Fibroblast of skin of abdomen (primary cell): ENCODE measurements around the gene SELENOW.
"Not testable (repeated sequence)": the region's sequence is repeated elsewhere in the genome, so short reads cannot be mapped to it uniquely, and the experiment has no call there.

Experiments
- DNase-seq: peaks from one replicate; pipeline ENCODE4 v3.0.0-alpha.2; 2013

SELENOW gene

GRCh38 chr19:47756953-47757608, 21.4 kb upstream of the SELENOW start:
- no peak for DNase-seq

GRCh38 chr19:47757617-47758442, 20.7 kb upstream of the SELENOW start:
- DNase-seq = no peak

- DNase-seq = no peak
These were observed 20.1 kb upstream of the SELENOW start for GRCh38 chr19:47758443-47758804.

GRCh38 chr19:47760632-47760999, 17.9 kb upstream of the SELENOW start:
- DNase-seq = no peak

- no peak for DNase-seq
These were observed 16.9 kb upstream of the SELENOW start for GRCh38 chr19:47761566-47761965.

- DNase-seq = no peak
These were observed 16.4 kb upstream of the SELENOW start for GRCh38 chr19:47762151-47762550.

GRCh38 chr19:47762615-47763308, 15.7 kb upstream of the SELENOW start:
- no peak for DNase-seq

GRCh38 chr19:47764705-47765104, 13.8 kb upstream of the SELENOW start:
- DNase-seq = not testable (repeated sequence)

GRCh38 chr19:47765523-47766358, 12.8 kb upstream of the SELENOW start:
- DNase-seq = peak; percentile 54

GRCh38 chr19:47766359-47766620, 12.2 kb upstream of the SELENOW start:
- no peak for DNase-seq

GRCh38 chr19:47766670-47767069, 11.8 kb upstream of the SELENOW start:
- DNase-seq = peak; percentile 20

GRCh38 chr19:47767349-47767748, 11.2 kb upstream of the SELENOW start:
- DNase-seq = no peak

- no peak for DNase-seq
These were observed 9.9 kb upstream of the SELENOW start for GRCh38 chr19:47768604-47769003.

- no peak for DNase-seq
These were observed 9.0 kb upstream of the SELENOW start for GRCh38 chr19:47769534-47769933.

GRCh38 chr19:47771291-47771690, 7.2 kb upstream of the SELENOW start:
- DNase-seq = not testable (repeated sequence)

- no peak for DNase-seq
These were observed 1.9 kb upstream of the SELENOW start for GRCh38 chr19:47776568-47776967.

- DNase-seq = not testable (repeated sequence)
These were observed 1.1 kb upstream of the SELENOW start for GRCh38 chr19:47777245-47778048.

GRCh38 chr19:47778954-47779351, 450 bp downstream of the SELENOW start:
- DNase-seq = no peak

GRCh38 chr19:47779524-47780214, 1.2 kb downstream of the SELENOW start:
- peak; percentile 20 for DNase-seq

- DNase-seq = no peak
These were observed 1.7 kb downstream of the SELENOW start for GRCh38 chr19:47780215-47780551.

GRCh38 chr19:47781590-47782262, 3.2 kb downstream of the SELENOW start:
- no peak for DNase-seq
